NCI-H510A treated with DMSO at 0.1 percent for 48 hours (cell line): ENCODE measurements around the gene ANKS4B.
"Not testable (repeated sequence)": the region's sequence is repeated elsewhere in the genome, so short reads cannot be mapped to it uniquely, and the experiment has no call there.

Experiments
- DNase-seq: peaks from one replicate; lab custom pipeline; 2025; lab: John Stamatoyannopoulos, UW

ANKS4B gene

GRCh38 chr16:21218153-21218552 lies 15.3 kb upstream of the ANKS4B start:
- no peak for DNase-seq

- no peak for DNase-seq
Measured at GRCh38 chr16:21219551-21219950, 13.9 kb upstream of the ANKS4B start.

- peak; percentile 44 for DNase-seq
Measured at GRCh38 chr16:21222495-21223337, 10.8 kb upstream of the ANKS4B start.

- peak; percentile 22 for DNase-seq
Measured at GRCh38 chr16:21223787-21224186, 9.7 kb upstream of the ANKS4B start.

- DNase-seq = no peak
Measured at GRCh38 chr16:21224800-21225199, 8.7 kb upstream of the ANKS4B start.

- no peak for DNase-seq
Measured at GRCh38 chr16:21226749-21227148, 6.8 kb upstream of the ANKS4B start.

- no peak for DNase-seq
Measured at GRCh38 chr16:21227866-21228265, 5.6 kb upstream of the ANKS4B start.

- DNase-seq = no peak
Measured at GRCh38 chr16:21228361-21228872, 5.1 kb upstream of the ANKS4B start.

- no peak for DNase-seq
Measured at GRCh38 chr16:21233045-21233520, 416 bp upstream of the ANKS4B start.

- no peak for DNase-seq
Measured at GRCh38 chr16:21235199-21235585, 1.7 kb downstream of the ANKS4B start.

GRCh38 chr16:21236831-21237230 lies 3.3 kb downstream of the ANKS4B start:
- DNase-seq = no peak

- DNase-seq = no peak
Measured at GRCh38 chr16:21239646-21240045, 6.1 kb downstream of the ANKS4B start.

- no peak for DNase-seq
Measured at GRCh38 chr16:21242756-21243155, 9.3 kb downstream of the ANKS4B start.

GRCh38 chr16:21244518-21245215 lies 11.2 kb downstream of the ANKS4B start:
- no peak for DNase-seq

- DNase-seq = not testable (repeated sequence)
Measured at GRCh38 chr16:21248179-21248578, 14.7 kb downstream of the ANKS4B start.

GRCh38 chr16:21250072-21250923 lies 16.8 kb downstream of the ANKS4B start:
- DNase-seq = no peak

GRCh38 chr16:21253470-21253869 lies 20.0 kb downstream of the ANKS4B start:
- DNase-seq = no peak

GRCh38 chr16:21256636-21257035 lies 23.1 kb downstream of the ANKS4B start:
- DNase-seq = no peak

GRCh38 chr16:21257284-21257683 lies 23.8 kb downstream of the ANKS4B start:
- DNase-seq = no peak

- no peak for DNase-seq
Measured at GRCh38 chr16:21260870-21261791, 27.6 kb downstream of the ANKS4B start.
